ENCODE results near the gene UBE2C.
A peak's percentile ranks its signal among the peaks of the same experiment; 100 is the strongest.
"Not testable (repeated sequence)": the region's sequence is repeated elsewhere in the genome, so short reads cannot be mapped to it uniquely, and the experiment has no call there.

The UBE2C gene

GRCh38 chr20:45779011-45779915 lies 33.2 kb upstream of the UBE2C start:
- Histone ChIP-seq H3K9me3 (ENCODE audit: control insufficient read depth, low read length) (no peaks in the 10 kb centered on the region), H3K27me3 (replicated peaks; ENCODE audit: control insufficient read depth, insufficient read depth, low read length, poor library complexity, severe bottlenecking) (no peaks in the 10 kb centered on the region), H3K27ac (ENCODE audit: insufficient read depth, low read length, poor library complexity, severe bottlenecking) (no peak overlapping the region), H3K4me1 (ENCODE audit: control insufficient read depth, insufficient read depth, low read length, poor library complexity, severe bottlenecking) (no peaks in the 10 kb centered on the region), H3K4me3 (ENCODE audit: insufficient read depth, low read depth, low read length, poor library complexity, severe bottlenecking) (no peak overlapping the region), H3K36me3 (ENCODE audit: control insufficient read depth, insufficient read depth, low read length) (no peaks in the 10 kb centered on the region)
- no peak for DNase-seq

DNA sequence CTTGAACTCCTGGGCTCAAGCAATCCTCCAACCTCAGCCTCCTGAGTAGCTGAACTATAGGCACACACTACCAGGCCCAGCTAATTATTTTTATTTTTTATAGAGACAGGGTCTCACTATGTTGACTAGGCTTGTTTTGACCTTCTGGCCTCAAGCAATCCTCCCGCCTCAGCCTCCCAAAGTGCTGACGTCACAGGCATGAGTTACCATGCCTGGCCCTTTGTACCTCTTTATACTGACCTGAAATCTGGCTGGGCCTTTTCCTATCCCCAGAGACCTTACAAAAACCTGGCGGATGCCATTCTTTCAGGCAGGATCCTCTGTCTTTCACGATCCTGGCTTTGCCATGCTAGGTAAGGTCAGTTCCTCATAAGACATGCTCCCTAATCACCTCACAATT lies 32.3 kb upstream of the UBE2C start:
- no peaks in the 10 kb centered on the region for H3K9me3 ChIP-seq (ENCODE audit: control insufficient read depth, low read length)
- H3K36me3 ChIP-seq (ENCODE audit: control insufficient read depth, insufficient read depth, low read length), result no peaks in the 10 kb centered on the region
- H3K4me1 ChIP-seq (ENCODE audit: control insufficient read depth, insufficient read depth, low read length, poor library complexity, severe bottlenecking), result no peaks in the 10 kb centered on the region
- DNase-seq, result no peak
- H3K27ac ChIP-seq (ENCODE audit: insufficient read depth, low read length, poor library complexity, severe bottlenecking), result no peak overlapping the region
- no peak overlapping the region for H3K4me3 ChIP-seq (ENCODE audit: insufficient read depth, low read depth, low read length, poor library complexity, severe bottlenecking)
- no peaks in the 10 kb centered on the region for H3K27me3 ChIP-seq (replicated peaks; ENCODE audit: control insufficient read depth, insufficient read depth, low read length, poor library complexity, severe bottlenecking)

DNA sequence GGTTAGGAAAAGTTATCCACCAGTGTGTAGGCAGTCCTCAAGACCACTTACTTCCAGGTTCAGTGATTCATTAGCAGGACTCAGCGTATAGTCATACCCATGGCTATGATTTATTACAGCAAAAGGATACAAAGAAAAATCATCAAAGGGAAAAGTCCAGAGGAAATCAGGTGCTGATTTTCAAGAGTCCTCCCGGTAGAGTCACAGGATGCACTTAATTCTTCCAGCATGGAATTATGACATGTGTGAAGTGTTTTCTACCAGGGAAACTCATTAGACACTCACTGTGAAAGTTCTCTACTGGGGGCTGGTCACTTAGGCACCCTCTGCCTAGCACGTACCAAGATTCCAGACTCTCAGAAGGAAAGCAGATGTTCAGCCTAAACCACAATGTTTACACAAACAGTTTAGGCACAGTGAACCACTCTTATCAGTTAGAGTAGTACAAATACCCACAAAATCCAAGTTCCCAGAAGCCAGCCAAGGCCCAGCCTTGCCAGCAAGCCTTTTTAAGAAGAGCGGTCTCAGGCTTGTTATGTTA lies 31.0 kb upstream of the UBE2C start:
- H3K4me3 ChIP-seq (ENCODE audit: insufficient read depth, low read depth, low read length, poor library complexity, severe bottlenecking), result no peak overlapping the region
- H3K4me1 ChIP-seq (ENCODE audit: control insufficient read depth, insufficient read depth, low read length, poor library complexity, severe bottlenecking), result no peaks in the 10 kb centered on the region
- no peaks in the 10 kb centered on the region for H3K36me3 ChIP-seq (ENCODE audit: control insufficient read depth, insufficient read depth, low read length)
- no peaks in the 10 kb centered on the region for H3K9me3 ChIP-seq (ENCODE audit: control insufficient read depth, low read length)
- no peak overlapping the region for H3K27ac ChIP-seq (ENCODE audit: insufficient read depth, low read length, poor library complexity, severe bottlenecking)
- no peak for DNase-seq
- no peaks in the 10 kb centered on the region for H3K27me3 ChIP-seq (replicated peaks; ENCODE audit: control insufficient read depth, insufficient read depth, low read length, poor library complexity, severe bottlenecking)

DNA sequence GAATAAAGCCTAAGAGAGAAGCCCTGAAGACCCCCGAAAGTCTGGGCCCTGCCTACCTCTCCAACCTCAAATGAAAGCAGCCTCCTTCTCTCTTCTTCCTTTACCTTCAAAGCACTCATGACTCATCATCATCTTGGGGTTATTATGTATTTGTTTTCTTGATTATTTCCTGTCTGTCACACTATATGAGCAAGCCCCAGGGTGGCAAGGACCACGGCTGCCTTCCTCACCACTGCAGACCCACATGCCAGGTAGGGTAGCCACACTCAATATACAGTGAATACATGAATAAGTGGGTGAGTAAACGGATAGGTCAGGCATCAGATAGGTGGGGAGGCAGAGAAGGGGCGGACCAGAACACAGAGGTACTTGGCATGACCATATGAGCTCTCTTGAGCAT lies 29.6 kb upstream of the UBE2C start:
- H3K4me3 ChIP-seq (ENCODE audit: insufficient read depth, low read depth, low read length, poor library complexity, severe bottlenecking), result no peak overlapping the region
- DNase-seq, result no peak
- H3K36me3 ChIP-seq (ENCODE audit: control insufficient read depth, insufficient read depth, low read length), result no peaks in the 10 kb centered on the region
- H3K4me1 ChIP-seq (ENCODE audit: control insufficient read depth, insufficient read depth, low read length, poor library complexity, severe bottlenecking), result no peaks in the 10 kb centered on the region
- H3K9me3 ChIP-seq (ENCODE audit: control insufficient read depth, low read length), result no peaks in the 10 kb centered on the region
- no peak overlapping the region for H3K27ac ChIP-seq (ENCODE audit: insufficient read depth, low read length, poor library complexity, severe bottlenecking)
- H3K27me3 ChIP-seq (replicated peaks; ENCODE audit: control insufficient read depth, insufficient read depth, low read length, poor library complexity, severe bottlenecking), result no peaks in the 10 kb centered on the region

GRCh38 chr20:45783656-45784294 lies 28.7 kb upstream of the UBE2C start:
- Histone ChIP-seq H3K4me3 (ENCODE audit: insufficient read depth, low read depth, low read length, poor library complexity, severe bottlenecking) (no peak overlapping the region), H3K36me3 (ENCODE audit: control insufficient read depth, insufficient read depth, low read length) (no peaks in the 10 kb centered on the region), H3K9me3 (ENCODE audit: control insufficient read depth, low read length) (no peaks in the 10 kb centered on the region), H3K27ac (ENCODE audit: insufficient read depth, low read length, poor library complexity, severe bottlenecking) (no peak overlapping the region), H3K4me1 (ENCODE audit: control insufficient read depth, insufficient read depth, low read length, poor library complexity, severe bottlenecking) (no peaks in the 10 kb centered on the region), H3K27me3 (replicated peaks; ENCODE audit: control insufficient read depth, insufficient read depth, low read length, poor library complexity, severe bottlenecking) (no peaks in the 10 kb centered on the region)
- no peak for DNase-seq

GRCh38 chr20:45788351-45788750 lies 24.1 kb upstream of the UBE2C start:
- H3K4me1 ChIP-seq (ENCODE audit: control insufficient read depth, insufficient read depth, low read length, poor library complexity, severe bottlenecking), result peaks cover 10% of the 10 kb centered on the region
- H3K4me3 ChIP-seq (ENCODE audit: insufficient read depth, low read depth, low read length, poor library complexity, severe bottlenecking), result no peak overlapping the region
- H3K9me3 ChIP-seq (ENCODE audit: control insufficient read depth, low read length), result no peaks in the 10 kb centered on the region
- no peaks in the 10 kb centered on the region for H3K27me3 ChIP-seq (replicated peaks; ENCODE audit: control insufficient read depth, insufficient read depth, low read length, poor library complexity, severe bottlenecking)
- DNase-seq, result no peak
- H3K27ac ChIP-seq (ENCODE audit: insufficient read depth, low read length, poor library complexity, severe bottlenecking), result no peak overlapping the region
- H3K36me3 ChIP-seq (ENCODE audit: control insufficient read depth, insufficient read depth, low read length), result no peaks in the 10 kb centered on the region

DNA sequence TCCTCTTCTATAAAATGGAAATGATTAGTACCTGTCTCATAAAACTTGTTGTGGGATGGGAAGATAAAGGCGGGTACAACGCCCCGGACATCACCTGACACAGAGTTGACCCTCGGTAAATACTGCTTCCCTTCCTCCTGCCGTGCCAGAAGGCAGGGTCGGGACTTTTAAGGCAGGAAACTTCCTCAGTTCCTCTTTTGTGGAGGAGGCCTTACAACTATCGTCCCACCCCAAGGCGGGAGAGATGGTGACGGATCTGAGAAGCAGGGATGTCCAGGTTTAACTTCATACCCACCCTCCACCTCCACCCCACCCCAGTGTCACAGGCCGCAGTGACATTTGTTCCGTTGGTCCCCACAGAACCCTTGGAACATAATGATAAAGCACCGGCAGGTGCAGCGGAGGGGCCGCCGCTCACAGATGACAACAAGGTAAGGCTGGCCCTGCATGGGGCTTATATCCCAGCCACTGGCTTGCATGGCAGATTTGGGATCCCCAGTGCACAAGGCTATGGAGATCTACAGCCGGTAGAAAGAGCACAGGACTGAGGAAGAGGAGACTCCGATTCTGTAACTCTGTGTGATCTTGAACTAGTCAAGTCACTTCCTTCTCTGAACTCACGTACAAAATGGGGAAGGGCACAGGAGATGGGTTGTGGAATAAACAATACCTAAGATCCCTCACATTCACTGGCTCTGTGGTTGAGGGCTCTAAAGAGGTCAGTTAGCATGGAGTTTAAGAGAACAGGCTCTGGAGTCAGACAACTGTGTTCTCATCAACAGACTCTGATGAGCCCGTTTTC lies 19.9 kb upstream of the UBE2C start:
- Histone ChIP-seq H3K4me3 (ENCODE audit: insufficient read depth, low read depth, low read length, poor library complexity, severe bottlenecking) (peak overlapping the region; percentile 99), H3K27me3 (replicated peaks; ENCODE audit: control insufficient read depth, insufficient read depth, low read length, poor library complexity, severe bottlenecking) (no peaks in the 10 kb centered on the region), H3K4me1 (ENCODE audit: control insufficient read depth, insufficient read depth, low read length, poor library complexity, severe bottlenecking) (peaks cover 10% of the 10 kb centered on the region), H3K36me3 (ENCODE audit: control insufficient read depth, insufficient read depth, low read length) (peaks cover 24% of the 10 kb centered on the region), H3K27ac (ENCODE audit: insufficient read depth, low read length, poor library complexity, severe bottlenecking) (peak overlapping the region; percentile 94), H3K9me3 (ENCODE audit: control insufficient read depth, low read length) (no peaks in the 10 kb centered on the region)
- DNase-seq, result no peak

DNA sequence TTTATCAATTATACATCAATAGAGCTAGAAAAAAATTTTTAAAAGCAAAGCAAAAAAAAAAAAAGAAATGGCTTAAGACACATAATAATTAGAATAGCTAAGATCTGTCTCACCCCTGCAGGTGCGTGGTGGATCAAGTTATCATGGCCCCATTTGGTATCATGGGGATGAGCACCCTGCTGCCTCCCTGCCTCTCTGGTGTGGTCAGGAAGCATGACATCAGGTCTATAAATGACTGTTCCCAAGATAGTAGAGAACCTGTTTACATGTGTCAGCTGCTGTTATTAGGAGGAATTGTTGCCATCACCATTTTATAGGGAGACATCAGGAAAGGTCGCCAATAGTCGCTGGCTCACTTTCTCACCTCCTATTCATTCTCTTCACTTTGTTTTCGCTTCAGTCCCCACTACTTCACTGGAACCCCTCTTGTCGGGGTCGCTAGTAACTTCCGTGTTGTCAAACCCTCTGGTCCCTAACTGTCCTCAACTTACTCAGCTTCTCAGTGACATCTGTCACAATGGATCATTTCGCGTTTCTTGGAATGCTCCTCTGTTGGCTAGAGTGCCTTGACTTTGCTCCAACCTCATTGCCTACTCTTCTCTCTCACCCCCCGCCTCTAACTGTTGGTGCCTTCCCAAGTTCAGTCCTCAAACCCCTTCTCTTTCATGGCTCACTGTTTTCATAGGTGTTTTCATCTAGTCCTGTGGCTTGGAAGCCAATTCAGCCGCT lies 15.9 kb upstream of the UBE2C start:
- H3K27me3 ChIP-seq (replicated peaks; ENCODE audit: control insufficient read depth, insufficient read depth, low read length, poor library complexity, severe bottlenecking), result no peaks in the 10 kb centered on the region
- H3K27ac ChIP-seq (ENCODE audit: insufficient read depth, low read length, poor library complexity, severe bottlenecking), result no peak overlapping the region
- DNase-seq, result no peak
- peaks cover 24% of the 10 kb centered on the region for H3K36me3 ChIP-seq (ENCODE audit: control insufficient read depth, insufficient read depth, low read length)
- peaks cover 10% of the 10 kb centered on the region for H3K4me1 ChIP-seq (ENCODE audit: control insufficient read depth, insufficient read depth, low read length, poor library complexity, severe bottlenecking)
- H3K4me3 ChIP-seq (ENCODE audit: insufficient read depth, low read depth, low read length, poor library complexity, severe bottlenecking), result no peak overlapping the region
- H3K9me3 ChIP-seq (ENCODE audit: control insufficient read depth, low read length), result no peaks in the 10 kb centered on the region

- H3K27ac ChIP-seq (ENCODE audit: insufficient read depth, low read length, poor library complexity, severe bottlenecking); H3K9me3 ChIP-seq (ENCODE audit: control insufficient read depth, low read length); H3K4me1 ChIP-seq (ENCODE audit: control insufficient read depth, insufficient read depth, low read length, poor library complexity, severe bottlenecking); H3K27me3 ChIP-seq (replicated peaks; ENCODE audit: control insufficient read depth, insufficient read depth, low read length, poor library complexity, severe bottlenecking); H3K4me3 ChIP-seq (ENCODE audit: insufficient read depth, low read depth, low read length, poor library complexity, severe bottlenecking); DNase-seq: not testable (repeated sequence)
- peaks cover 33% of the 10 kb centered on the region for H3K36me3 ChIP-seq (ENCODE audit: control insufficient read depth, insufficient read depth, low read length)
Observed at GRCh38 chr20:45797510-45797909, 14.9 kb upstream of the UBE2C start.

All from effector memory CD4-positive, alpha-beta T cell (primary cell).